ENCODE data around the gene TMC7. TPM values are rescaled to one million over a fixed set of nuclear protein-coding genes. Genes with fewer than 3 reads are reported as not detected.

TMC7 gene
- total RNA-seq, 1 experiment from 2014 or later, result 4.3 TPM

GRCh38 chr16:18937390-18937789, 46.3 kb upstream of the TMC7 start:
- no peak overlapping the region for H3K4ac ChIP-seq (ENCODE audit: low read depth, low read length)
- no peak overlapping the region for H3K23ac ChIP-seq (ENCODE audit: insufficient read length, low read depth, low read length)
- no peak overlapping the region for H4K8ac ChIP-seq (replicated peaks; ENCODE audit: insufficient read length, low read depth, low read length)
- no peak overlapping the region for H2BK12ac ChIP-seq (ENCODE audit: insufficient read length, low read depth, low read length)
- no peak overlapping the region for H2BK15ac ChIP-seq (ENCODE audit: low read depth, low read length)
- H3K27me3 ChIP-seq (ENCODE audit: insufficient read depth, low read length), result no peaks in the 10 kb centered on the region
- H2BK120ac ChIP-seq (ENCODE audit: low read depth, low read length, poor library complexity, severe bottlenecking), result no peak overlapping the region
- H3T11ph ChIP-seq (ENCODE audit: low read length), result no peak overlapping the region
- H3K9me3 ChIP-seq (ENCODE audit: control insufficient read depth, low read depth, low read length), result no peaks in the 10 kb centered on the region
- H2AK5ac ChIP-seq (ENCODE audit: insufficient read length, low read length), result no peak overlapping the region
- no peaks in the 10 kb centered on the region for H3K4me1 ChIP-seq (ENCODE audit: insufficient read depth, low read length)
- H3K27ac Mint-ChIP-seq, result no peak overlapping the region
- no peaks in the 10 kb centered on the region for H4K20me1 ChIP-seq (ENCODE audit: control insufficient read depth, insufficient read depth, insufficient read length)
- H3K27me3 Mint-ChIP-seq (ENCODE audit: low read depth), result peaks cover 1% of the 10 kb centered on the region
- no peak overlapping the region for H2BK5ac ChIP-seq (ENCODE audit: insufficient read length, low read length)
- H3K36me3 Mint-ChIP-seq (ENCODE audit: insufficient read depth in 1 of 3, low read depth in 3 of 3), result no peaks in the 10 kb centered on the region
- H2BK20ac ChIP-seq (ENCODE audit: low read depth, low read length, poor library complexity, severe bottlenecking), result no peak overlapping the region
- H3K18ac ChIP-seq (ENCODE audit: insufficient read length, low read depth, low read length), result no peak overlapping the region
- no peak overlapping the region for H3K4me3 Mint-ChIP-seq
- DNase-seq, result no peak
- H3K23me2 ChIP-seq (ENCODE audit: insufficient read length, low read depth, low read length, poor library complexity, severe bottlenecking), result no peaks in the 10 kb centered on the region
- TF ChIP-seq, protein P1, sequence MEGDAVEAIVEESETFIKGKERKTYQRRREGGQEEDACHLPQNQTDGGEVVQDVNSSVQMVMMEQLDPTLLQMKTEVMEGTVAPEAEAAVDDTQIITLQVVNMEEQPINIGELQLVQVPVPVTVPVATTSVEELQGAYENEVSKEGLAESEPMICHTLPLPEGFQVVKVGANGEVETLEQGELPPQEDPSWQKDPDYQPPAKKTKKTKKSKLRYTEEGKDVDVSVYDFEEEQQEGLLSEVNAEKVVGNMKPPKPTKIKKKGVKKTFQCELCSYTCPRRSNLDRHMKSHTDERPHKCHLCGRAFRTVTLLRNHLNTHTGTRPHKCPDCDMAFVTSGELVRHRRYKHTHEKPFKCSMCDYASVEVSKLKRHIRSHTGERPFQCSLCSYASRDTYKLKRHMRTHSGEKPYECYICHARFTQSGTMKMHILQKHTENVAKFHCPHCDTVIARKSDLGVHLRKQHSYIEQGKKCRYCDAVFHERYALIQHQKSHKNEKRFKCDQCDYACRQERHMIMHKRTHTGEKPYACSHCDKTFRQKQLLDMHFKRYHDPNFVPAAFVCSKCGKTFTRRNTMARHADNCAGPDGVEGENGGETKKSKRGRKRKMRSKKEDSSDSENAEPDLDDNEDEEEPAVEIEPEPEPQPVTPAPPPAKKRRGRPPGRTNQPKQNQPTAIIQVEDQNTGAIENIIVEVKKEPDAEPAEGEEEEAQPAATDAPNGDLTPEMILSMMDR (conservative IDR thresholded peaks at IDR 0.05), result no peak
- no peaks in the 10 kb centered on the region for H3K79me2 ChIP-seq (ENCODE audit: insufficient read depth, low read length)
- H3K79me1 ChIP-seq (ENCODE audit: insufficient read depth, low read depth, low read length, poor library complexity, severe bottlenecking), result no peaks in the 10 kb centered on the region
- no peak overlapping the region for H3K4me2 ChIP-seq (ENCODE audit: insufficient read depth, insufficient read length, low read length)
- no peak overlapping the region for H3K56ac ChIP-seq (ENCODE audit: insufficient read length, low read depth, low read length)
- no peak overlapping the region for H3K14ac ChIP-seq (ENCODE audit: insufficient read depth, low read length)
- H2AFZ ChIP-seq (ENCODE audit: low read length), result no peak overlapping the region
- H3K27ac ChIP-seq (ENCODE audit: insufficient read length, low read depth, low read length), result no peak overlapping the region
- no peak overlapping the region for H4K91ac ChIP-seq (ENCODE audit: insufficient read length, low read depth, low read length)
- H3K9ac ChIP-seq (ENCODE audit: extremely low read depth, insufficient read length, low read length), result no peak overlapping the region
- no peak overlapping the region for H4K5ac ChIP-seq (ENCODE audit: insufficient read length, low read depth, low read length)
- H3K4me1 Mint-ChIP-seq, result peaks cover 4 to 15% of the 10 kb centered on the region in 2 experiments
- H3K9me3 Mint-ChIP-seq, result no peaks in the 10 kb centered on the region
